Stomach (tissue), 8 donors: Measurements from ENCODE around the gene COL5A3. TPM values are rescaled to one million over a fixed set of nuclear protein-coding genes. Genes with fewer than 3 reads are reported as not detected.

ENCODE experiments used
- polyA plus RNA-seq, 3 donors: library from polyadenylated mRNA; stranded (reverse); fragments of 200-250 nt; gene quantifications; one replicate each; pipeline ENCODE4 v1.2.3, GENCODE V29; 2013
- small RNA-seq, 4 donors: library from RNA; depleted of rRNA; stranded (forward); fragments of <200 nt; gene quantifications; one replicate each; pipeline ENCODE3, GENCODE V24; 2016
- total RNA-seq, 5 donors: library from RNA; depleted of rRNA; stranded (reverse); fragments of >200 nt; gene quantifications; one replicate each; pipeline versions ENCODE4 v1.1.0 to v1.2.3, GENCODE V29; 2014 to 2016
- donor health status: healthy with polysubstance abuse.
- donor health status: Bipolar disorder and iron deficiency.
- donor health status: healthy.

COL5A3 gene
- total and polyA plus RNA-seq, 8 donors = 0.58 to 25.5 (median 5.5) TPM

Small RNAs within 50 kb of the gene (small RNA-seq; reads per million reads assigned to genes)
- gene MIR5589 = 0 reads per million in 4 donors

Other genes with a start within 250 kb of the COL5A3 start
- gene ZNF846, start 241.8 kb downstream of the COL5A3 start, total RNA-seq = 10 to 100 TPM in 2 of 5 donors, 1 to 10 TPM in 3; 1.3 to 22.4 (median 5.8) TPM
- gene ZNF846, start 241.8 kb downstream of the COL5A3 start, polyA plus RNA-seq = 1 to 10 TPM; 6.0 to 7.5 (median 6.9) TPM
- 100 to 1,000 TPM in 1 of 5 donors, 10 to 100 TPM in 4; 11.1 to 185 (median 29.0) TPM for gene FBXL12, start 191.4 kb downstream of the COL5A3 start, total RNA-seq
- 10 to 100 TPM; 12.3 to 18.3 (median 17.4) TPM for gene FBXL12, start 191.4 kb downstream of the COL5A3 start, polyA plus RNA-seq
- gene UBL5, start 182.6 kb downstream of the COL5A3 start, total RNA-seq = 100 to 1,000 TPM in 3 of 5 donors, 10 to 100 TPM in 2; 11.3 to 213 (median 124) TPM
- gene UBL5, start 182.6 kb downstream of the COL5A3 start, polyA plus RNA-seq = 100 to 1,000 TPM; 864 to 962 (median 934) TPM
- 100 to 1,000 TPM in 1 of 5 donors, 10 to 100 TPM in 4; 24.2 to 101 (median 41.1) TPM for gene PIN1, start 175.2 kb downstream of the COL5A3 start, total RNA-seq
- gene PIN1, start 175.2 kb downstream of the COL5A3 start, polyA plus RNA-seq = 100 to 1,000 TPM in 1 of 3 donors, 10 to 100 TPM in 2; 94.1 to 105 (median 96.6) TPM
- 10 to 100 TPM in 2 of 5 donors, 1 to 10 TPM in 1, not detected in 2; 8.5 to 15.4 (median 11.0) TPM for gene OLFM2, start 74.0 kb downstream of the COL5A3 start, total RNA-seq
- 1 to 10 TPM; 1.7 to 3.4 (median 1.7) TPM for gene OLFM2, start 74.0 kb downstream of the COL5A3 start, polyA plus RNA-seq
- not detected for gene RDH8, start 3.0 kb upstream of the COL5A3 start, total RNA-seq
- not detected for gene RDH8, start 3.0 kb upstream of the COL5A3 start, polyA plus RNA-seq
- gene SHFL, start 75.8 kb upstream of the COL5A3 start, total RNA-seq = 10 to 100 TPM in 4 of 5 donors, 1 to 10 TPM in 1; 7.0 to 62.0 (median 21.4) TPM
- 10 to 100 TPM; 25.3 to 34.1 (median 25.7) TPM for gene SHFL, start 75.8 kb upstream of the COL5A3 start, polyA plus RNA-seq
- 1 to 10 TPM in 2 of 5 donors, not detected in 3; 5.1 to 5.2 TPM for gene ANGPTL6, start 92.2 kb upstream of the COL5A3 start, total RNA-seq
- gene ANGPTL6, start 92.2 kb upstream of the COL5A3 start, polyA plus RNA-seq = 1 to 10 TPM in 1 of 3 donors, under 1 TPM in 2; 0.68 to 2.3 (median 0.75) TPM
- 10 to 100 TPM in 4 of 5 donors, 1 to 10 TPM in 1; 1.2 to 39.7 (median 20.4) TPM for gene PPAN, start 95.9 kb upstream of the COL5A3 start, total RNA-seq
- gene PPAN, start 95.9 kb upstream of the COL5A3 start, polyA plus RNA-seq = 10 to 100 TPM; 33.8 to 52.3 (median 41.4) TPM
- gene P2RY11, start 101.2 kb upstream of the COL5A3 start, total RNA-seq = 10 to 100 TPM in 2 of 5 donors, 1 to 10 TPM in 3; 1.8 to 24.8 (median 3.2) TPM
- gene P2RY11, start 101.2 kb upstream of the COL5A3 start, polyA plus RNA-seq = 1 to 10 TPM; 4.9 to 7.8 (median 5.1) TPM
- gene EIF3G, start 109.4 kb upstream of the COL5A3 start, total RNA-seq = 100 to 1,000 TPM; 144 to 324 (median 252) TPM
- gene EIF3G, start 109.4 kb upstream of the COL5A3 start, polyA plus RNA-seq = 100 to 1,000 TPM; 206 to 324 (median 225) TPM
- gene DNMT1, start 184.4 kb upstream of the COL5A3 start, total RNA-seq = 10 to 100 TPM; 32.1 to 92.0 (median 58.9) TPM
- gene DNMT1, start 184.4 kb upstream of the COL5A3 start, polyA plus RNA-seq = 10 to 100 TPM; 16.6 to 29.3 (median 23.2) TPM
- gene S1PR2, start 220.8 kb upstream of the COL5A3 start, total RNA-seq = 10 to 100 TPM in 1 of 5 donors, 1 to 10 TPM in 1, under 1 TPM in 2, not detected in 1; 0.29 to 11.7 (median 5.1) TPM
- gene S1PR2, start 220.8 kb upstream of the COL5A3 start, polyA plus RNA-seq = 1 to 10 TPM; 2.4 to 2.9 (median 2.7) TPM
- 100 to 1,000 TPM in 1 of 5 donors, 10 to 100 TPM in 4; 16.1 to 314 (median 58.4) TPM for gene MRPL4, start 241.7 kb upstream of the COL5A3 start, total RNA-seq
- gene MRPL4, start 241.7 kb upstream of the COL5A3 start, polyA plus RNA-seq = 10 to 100 TPM; 48.7 to 53.1 (median 51.8) TPM